Head of caudate nucleus (tissue), 42 donors: ENCODE data around the gene ZDHHC14.

Experiments
- DNase-seq, 42 donors: peaks; one replicate each; pipeline versions ENCODE4 v3.0.0 to v3.0.0-alpha.2; 2020 to 2021; ENCODE audit warnings: mixed read lengths in 7 of 42
- intact Hi-C: fragments of 100-400 bp; cut with DNase I; formaldehyde crosslinking; loops from one replicate; pipeline ENCODE4 v1.15.0; 2022

The ZDHHC14 gene

GRCh38 chr6:157592541-157592940 is 211.6 kb downstream of the ZDHHC14 start:
- intact Hi-C loops, result loop anchor here (10.0 kb wide), 1 partner anchor 268 kb away; the partner anchor contains the start of gene TMEM242
- peak in 2 of 42 donors; percentile 14 to 31 for DNase-seq

- intact Hi-C loops, result loop anchor here (10.0 kb wide), 1 partner anchor 268 kb away; the partner anchor contains the start of gene TMEM242
- peak in 1 of 42 donors; percentile 22 for DNase-seq
Observed at GRCh38 chr6:157592980-157593379, 212.0 kb downstream of the ZDHHC14 start.

GRCh38 chr6:157593596-157593995 is 212.6 kb downstream of the ZDHHC14 start:
- DNase-seq, result peak in 2 of 42 donors; percentile 21 to 25
- intact Hi-C loops, result loop anchor here (10.0 kb wide), 1 partner anchor 269 kb away; the partner anchor contains the start of gene TMEM242

GRCh38 chr6:157594292-157594691 is 213.3 kb downstream of the ZDHHC14 start:
- DNase-seq, result peak in 1 of 42 donors; percentile 16
- intact Hi-C loops, result loop anchor here (10.0 kb wide), 1 partner anchor 269 kb away; the partner anchor contains the start of gene TMEM242

GRCh38 chr6:157595768-157596167 is 214.8 kb downstream of the ZDHHC14 start:
- intact Hi-C loops, result loop anchor here (10.0 kb wide), 1 partner anchor 271 kb away; the partner anchor contains the start of gene TMEM242
- DNase-seq, result no peak

GRCh38 chr6:157596461-157596860 is 215.5 kb downstream of the ZDHHC14 start:
- no peak for DNase-seq
- intact Hi-C loops, result loop anchor here (10.0 kb wide), 1 partner anchor 272 kb away; the partner anchor contains the start of gene TMEM242

GRCh38 chr6:157596886-157597285 is 215.9 kb downstream of the ZDHHC14 start:
- no peak for DNase-seq
- intact Hi-C loops, result loop anchor here (10.0 kb wide), 1 partner anchor 272 kb away; the partner anchor contains the start of gene TMEM242

- intact Hi-C loops, result loop anchor here (10.0 kb wide), 1 partner anchor 273 kb away; the partner anchor contains the start of gene TMEM242
- peak in 36 of 42 donors; percentile 11 to 80 (median 46) for DNase-seq
Observed at GRCh38 chr6:157597461-157598312, 216.7 kb downstream of the ZDHHC14 start.

GRCh38 chr6:157599191-157599590 is 218.2 kb downstream of the ZDHHC14 start:
- DNase-seq, result no peak

GRCh38 chr6:157600807-157601206 is 219.8 kb downstream of the ZDHHC14 start:
- intact Hi-C loops, result no loop called here
- no peak for DNase-seq

More at GRCh38 chr6:157599191-157599590, 218.2 kb downstream of the ZDHHC14 start:
- intact Hi-C loops, result loop anchor here (10.0 kb wide), 1 partner anchor 274 kb away; the partner anchor contains the start of gene TMEM242

GRCh38 chr6:157602521-157603295 is 221.7 kb downstream of the ZDHHC14 start:
- DNase-seq, result no peak
- intact Hi-C loops, result no loop called here

- intact Hi-C loops, result no loop called here
- DNase-seq, result no peak
Observed at GRCh38 chr6:157603314-157603940, 222.4 kb downstream of the ZDHHC14 start.

GRCh38 chr6:157603971-157604370 is 223.0 kb downstream of the ZDHHC14 start:
- intact Hi-C loops, result no loop called here
- DNase-seq, result no peak

- DNase-seq, result peak in 5 of 42 donors; percentile 14 to 63 (median 40)
- intact Hi-C loops, result no loop called here
Observed at GRCh38 chr6:157604816-157605215, 223.8 kb downstream of the ZDHHC14 start.

- no peak for DNase-seq
- intact Hi-C loops, result no loop called here
Observed at GRCh38 chr6:157605484-157605883, 224.5 kb downstream of the ZDHHC14 start.

GRCh38 chr6:157606516-157606915 is 225.5 kb downstream of the ZDHHC14 start:
- intact Hi-C loops, result no loop called here

GRCh38 chr6:157607317-157608109 is 226.5 kb downstream of the ZDHHC14 start:
- DNase-seq, result no peak
- intact Hi-C loops, result no loop called here

More at GRCh38 chr6:157606516-157606915, 225.5 kb downstream of the ZDHHC14 start:
- DNase-seq, result no peak
